ENCODE data around the gene PPP2R5C. TPM values are rescaled to one million over a fixed set of nuclear protein-coding genes. Genes with fewer than 3 reads are reported as not detected.

The PPP2R5C gene
- total and polyA plus RNA-seq, 2 of the 8 experiments (the other 6 are each of a cell fraction or from before 2014, with no cell fraction given): 49.6 to 95.9 TPM

GRCh38 chr14:101834800-101835547 lies 73.5 kb downstream of the PPP2R5C start:
- POLR2A ChIA-PET (ENCODE audit: partially characterized antibody): interaction anchor here (0.7 to 1.6 kb wide), 4 partner anchors 9 to 52 kb away, joined by 3 to 4 read pairs (median 4); no protein-coding TSS in a partner anchor
- no peak overlapping the region for H2AK5ac ChIP-seq (ENCODE audit: low read depth, low read length)
- H3K4me1 ChIP-seq (replicated peaks in 1 of 4; ENCODE audit: control insufficient read depth in 3 of 4, insufficient read depth in 4 of 4, low read length in 3 of 4): peaks cover 0 to 4% (median under 1%) of the 10 kb centered on the region in 4 experiments; a peak in 3 of 7 replicates
- peaks cover 0 to 38% of the 10 kb centered on the region in 2 experiments; a peak in 2 of 4 replicates for H3K79me2 ChIP-seq (ENCODE audit: control insufficient read depth in 1 of 2, insufficient read depth in 2 of 2, low read length in 2 of 2)
- H2BK15ac ChIP-seq (ENCODE audit: low read length): no peak overlapping the region
- no peak overlapping the region for H3K4me2 ChIP-seq (ENCODE audit: insufficient read depth in 1 of 2, low read depth in 2 of 2, low read length in 2 of 2)
- H2BK120ac ChIP-seq (replicated peaks; ENCODE audit: low read depth, low read length): no peak overlapping the region
- H4K5ac ChIP-seq (ENCODE audit: insufficient read length, low read depth, low read length): no peak overlapping the region
- DNase-seq (ENCODE audit: low read depth in 1 of 2, low spot score in 2 of 2) (no peak), FAIRE-seq (no peak)
- no peak overlapping the region for H2BK20ac ChIP-seq (ENCODE audit: low read length)
- WGBS, 2 experiments (ENCODE audit: extremely low coverage in 1 of 2, insufficient coverage in 1 of 2, insufficient read length in 1 of 2, insufficient replicate concordance in 2 of 2, low coverage in 1 of 2, low lambda C conversion rate in 2 of 2, missing lambda C conversion rate in 1 of 2): 87% methylated on average over 6 of the region's 6 CpGs; no CpG with 5 or more reads in 1 of the 2 experiments
- peak overlapping the region; percentile 20; the same call in 1 of the 2 replicates for H4K8ac ChIP-seq (ENCODE audit: extremely low read depth, insufficient read depth, low read length)
- H3K18ac ChIP-seq (ENCODE audit: extremely low read depth, low read length): no peak overlapping the region
- H3K36me3 ChIP-seq (ENCODE audit: control insufficient read depth in 2 of 4, insufficient read depth in 4 of 4, low read length in 3 of 4): no peaks in the 10 kb centered on the region
- CTCF ChIA-PET (ENCODE audit: partially characterized antibody): interaction anchor here (1.1 kb wide), 1 partner anchor 20 kb away, joined by 4 read pairs; no protein-coding TSS in a partner anchor
- H3K14ac ChIP-seq (ENCODE audit: insufficient read length): no peak overlapping the region
- no peak overlapping the region for H3K4ac ChIP-seq (replicated peaks; ENCODE audit: insufficient read length, low read depth, low read length)
- H4K20me1 ChIP-seq (replicated peaks in 1 of 2; ENCODE audit: control insufficient read depth in 1 of 2, insufficient read depth in 2 of 2, low read length in 2 of 2): peaks cover 2 to 13% of the 10 kb centered on the region in 2 experiments
- H3K56ac ChIP-seq (replicated peaks; ENCODE audit: insufficient read length, low read depth, low read length): no peak overlapping the region
- H4K91ac ChIP-seq (replicated peaks; ENCODE audit: insufficient read length, low read length): no peak overlapping the region
- no peaks in the 10 kb centered on the region; a peak in 1 of 7 replicates for H3K27me3 ChIP-seq (replicated peaks in 1 of 4; ENCODE audit: control insufficient read depth in 3 of 4, extremely low read depth in 1 of 4, insufficient read depth in 3 of 4, low read length in 3 of 4)
- H3K9me3 ChIP-seq (ENCODE audit: insufficient read depth in 2 of 2, low read depth in 1 of 2, low read length in 1 of 2): no peaks in the 10 kb centered on the region
- H3K27ac ChIP-seq (ENCODE audit: low read depth, low read length): no peak overlapping the region
- no peak overlapping the region for H2AFZ ChIP-seq (ENCODE audit: low read length)
- no peak overlapping the region for H3K4me3 ChIP-seq (ENCODE audit: extremely low read depth in 1 of 4, insufficient read depth in 2 of 4, low read depth in 3 of 4, low read length in 4 of 4)
- no peaks in the 10 kb centered on the region for H3K23me2 ChIP-seq (ENCODE audit: low read depth, low read length)
- peaks cover 9% of the 10 kb centered on the region; the same call in 1 of the 2 replicates for H3K79me1 ChIP-seq (ENCODE audit: low read depth, low read length)
- H3K9ac ChIP-seq (replicated peaks in 1 of 4; ENCODE audit: extremely low read depth in 1 of 4, low read depth in 3 of 4, low read length in 3 of 4): no peak overlapping the region
- H3K23ac ChIP-seq (ENCODE audit: insufficient read length): no peak overlapping the region
- H2BK5ac ChIP-seq (ENCODE audit: low read depth, low read length): no peak overlapping the region
- TF ChIP-seq KDM4A (IDR thresholded peaks at IDR 0.05; ENCODE audit: low read depth, low read length, severe bottlenecking): no peak
- no peak for TF ChIP-seq RFX5 (IDR thresholded peaks at IDR 0.05; ENCODE audit: borderline replicate concordance, low read depth, low read length)
- no peak overlapping the region for H2BK12ac ChIP-seq (ENCODE audit: low read depth, low read length)
